HG02678 (cell line): ENCODE measurements around the gene TTLL9.
A peak's percentile ranks its signal among the peaks of the same experiment; 100 is the strongest.
"Not testable (repeated sequence)": the region's sequence is repeated elsewhere in the genome, so short reads cannot be mapped to it uniquely, and the experiment has no call there.

Experiments
- ATAC-seq: cut with Tn5 transposase; IDR thresholded peaks from one replicate; pipeline ENCODE4 v1.9.1; 2021; ENCODE audit warnings: mild to moderate bottlenecking, moderate library complexity; ENCODE audit not compliant: unreplicated experiment

The TTLL9 gene

DNA sequence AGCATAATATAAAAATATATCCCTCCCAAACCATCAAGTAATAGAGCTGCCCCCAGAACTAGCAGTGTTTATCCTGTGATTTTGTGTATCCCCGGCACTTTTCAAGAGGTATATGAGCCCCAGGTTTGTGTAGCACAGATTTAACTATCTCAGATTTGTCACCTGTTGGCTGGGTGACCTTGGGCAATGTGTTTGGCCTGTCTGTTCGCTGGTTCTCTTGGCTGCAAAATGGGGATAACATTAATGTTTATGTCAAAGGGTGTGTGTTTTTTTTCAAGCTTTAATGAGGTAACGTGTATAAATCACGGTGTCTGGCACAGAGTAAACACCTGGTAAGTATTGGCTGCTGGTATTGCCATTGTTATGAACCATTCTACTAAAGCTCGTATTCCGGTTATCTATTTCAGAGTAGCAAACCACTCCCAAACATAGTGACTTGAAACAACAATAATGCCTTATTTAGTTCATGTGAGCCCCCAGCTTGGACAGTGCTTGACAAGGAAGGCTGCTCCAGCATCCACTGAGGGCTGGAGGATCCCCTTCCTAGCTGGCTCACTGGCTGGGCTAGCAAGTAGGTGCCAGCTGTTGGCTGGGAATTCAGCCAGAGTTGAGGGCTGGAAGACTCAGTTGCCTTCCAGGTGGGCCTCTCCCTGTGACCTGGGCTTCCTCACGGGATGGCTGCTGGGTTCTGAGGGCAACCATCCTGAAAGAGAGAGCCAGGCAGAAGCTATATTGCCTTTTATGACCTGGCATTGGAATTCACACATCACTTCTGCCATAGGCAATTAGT lies 45.3 kb downstream of the TTLL9 start:
- ATAC-seq = no peak

DNA sequence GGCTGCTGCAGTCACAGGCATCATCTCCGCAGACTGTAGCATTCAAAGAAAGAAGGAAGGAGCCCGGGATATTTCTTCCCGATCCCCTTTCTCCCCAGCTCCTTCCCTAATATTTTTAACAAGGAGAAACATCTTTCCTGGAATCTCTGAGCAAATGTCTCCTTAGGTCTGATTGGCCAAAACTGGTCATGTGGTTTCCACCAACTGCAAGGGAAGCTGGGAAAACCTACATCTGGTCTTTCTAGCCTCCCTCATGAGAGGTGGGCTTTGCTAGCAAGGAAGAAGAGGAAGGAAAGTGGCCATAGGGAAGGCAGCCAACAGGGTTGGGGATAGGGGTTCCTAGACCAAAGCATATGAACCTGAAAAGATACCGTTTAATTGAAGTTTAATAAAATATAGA lies 46.3 kb downstream of the TTLL9 start:
- ATAC-seq = no peak

DNA sequence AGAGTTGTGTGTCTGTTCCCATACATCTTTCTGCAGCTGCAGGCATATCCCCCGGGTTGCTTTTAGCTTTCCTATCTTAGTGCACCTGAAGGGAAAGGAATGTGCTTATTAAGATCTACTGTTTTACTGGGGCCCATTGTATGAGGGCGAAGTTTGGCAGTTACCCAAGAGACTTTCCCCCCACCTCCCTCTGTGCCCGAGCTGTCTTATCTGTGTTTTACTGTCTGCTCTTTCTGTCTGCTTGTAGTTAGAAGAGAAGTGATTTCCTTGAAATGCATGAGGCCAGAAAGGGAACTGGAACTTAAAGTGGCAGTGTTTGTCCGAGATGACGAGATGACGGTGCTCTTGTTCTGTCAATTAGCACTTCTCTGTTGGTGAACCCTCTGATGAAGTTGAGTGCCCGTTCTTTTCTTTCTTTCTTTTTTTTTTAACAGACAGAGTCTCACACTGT lies 47.6 kb downstream of the TTLL9 start:
- not testable (repeated sequence) for ATAC-seq

DNA sequence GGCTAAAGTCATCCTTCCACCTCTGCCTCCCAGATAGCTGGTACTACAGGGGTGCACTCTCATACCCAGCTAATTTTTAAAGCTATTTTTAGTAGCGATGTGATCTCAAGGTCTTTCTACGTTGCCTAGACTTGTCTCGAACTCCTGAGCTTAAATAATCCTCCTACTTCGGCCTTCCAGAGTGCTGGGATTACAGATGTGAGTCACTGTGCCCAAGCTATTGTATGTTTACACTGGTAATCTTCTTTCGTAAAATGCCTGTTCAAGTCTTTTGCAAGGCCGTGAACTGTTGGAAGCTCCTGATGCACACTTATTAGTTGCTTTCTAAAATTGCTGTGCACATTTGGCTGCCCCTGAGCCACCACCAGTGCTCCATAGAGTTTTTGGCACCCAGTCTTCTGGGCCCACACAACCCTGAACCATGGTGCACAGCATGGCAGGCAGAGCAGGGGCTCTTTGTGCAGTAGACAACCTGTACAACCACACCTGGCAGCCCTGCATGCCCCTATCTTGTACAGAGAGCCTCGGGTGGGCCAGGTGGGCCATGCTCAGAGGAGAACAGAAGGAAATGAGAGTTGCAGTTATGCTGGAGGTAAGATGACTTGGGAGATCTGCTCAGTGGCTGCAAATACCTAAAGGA lies 48.2 kb downstream of the TTLL9 start:
- no peak for ATAC-seq

DNA sequence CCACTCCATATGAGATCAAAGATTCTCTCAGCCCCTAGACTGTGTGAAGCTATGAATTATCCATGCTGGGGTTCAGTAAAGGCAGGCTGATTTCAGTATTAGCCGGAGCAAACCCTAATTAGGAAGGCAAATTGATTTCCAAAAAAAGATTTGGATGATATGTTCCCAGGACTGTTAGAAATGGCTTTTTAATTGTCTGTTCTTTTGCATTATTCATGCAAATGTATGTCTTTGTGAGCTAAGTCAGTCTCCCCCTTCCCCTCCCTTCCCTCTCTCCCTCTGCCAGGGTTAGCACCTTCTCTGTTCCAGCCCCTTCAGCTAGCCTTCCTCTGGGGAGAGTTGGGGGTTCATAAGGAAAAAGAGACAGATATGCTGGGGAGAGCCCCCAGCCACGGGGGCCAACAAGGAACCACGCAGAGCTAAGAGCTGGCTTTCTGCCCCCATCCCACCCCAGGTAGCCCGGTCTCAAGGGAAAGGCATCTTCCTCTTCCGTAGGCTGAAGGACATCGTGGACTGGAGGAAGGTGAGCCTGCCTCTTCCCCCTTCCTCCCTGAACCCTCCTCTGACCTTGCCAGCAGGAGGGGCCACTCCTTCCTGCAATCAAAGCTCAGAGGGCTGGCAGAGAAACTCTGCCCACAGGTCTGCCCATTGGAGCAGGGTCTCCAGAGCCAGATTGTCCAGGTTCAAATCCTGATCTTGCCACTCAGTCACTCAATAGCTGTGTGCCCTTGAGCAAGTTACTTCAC lies 49.1 kb downstream of the TTLL9 start:
- no peak for ATAC-seq

DNA sequence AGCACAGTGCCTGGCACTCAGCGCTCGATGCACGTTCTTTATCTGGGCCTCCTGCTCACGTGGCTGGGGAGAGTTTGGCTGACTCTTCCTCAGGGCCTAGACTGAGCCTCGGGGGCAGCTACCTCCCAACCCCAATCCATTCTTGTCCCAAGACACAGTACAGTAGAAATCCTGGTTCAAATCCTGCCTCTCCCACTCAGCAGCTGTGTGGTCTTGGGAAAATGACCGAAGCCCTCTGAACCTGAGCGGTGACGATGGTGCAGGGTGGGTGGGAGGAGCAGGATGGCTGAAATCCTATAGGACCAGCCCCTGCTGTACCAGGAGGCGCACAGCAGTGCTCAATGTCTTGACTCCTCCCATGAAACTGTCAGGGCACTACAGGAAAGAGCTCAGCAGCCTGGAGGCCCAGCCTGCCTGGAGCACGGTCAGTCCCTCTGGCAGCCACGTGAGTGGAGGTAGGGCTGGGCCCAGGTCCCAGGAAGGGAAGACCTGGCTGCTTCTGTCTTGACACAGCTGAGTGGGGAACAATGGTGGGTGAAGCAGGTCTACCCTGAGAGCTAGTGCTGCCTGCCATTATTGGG lies 49.9 kb downstream of the TTLL9 start:
- no peak for ATAC-seq

DNA sequence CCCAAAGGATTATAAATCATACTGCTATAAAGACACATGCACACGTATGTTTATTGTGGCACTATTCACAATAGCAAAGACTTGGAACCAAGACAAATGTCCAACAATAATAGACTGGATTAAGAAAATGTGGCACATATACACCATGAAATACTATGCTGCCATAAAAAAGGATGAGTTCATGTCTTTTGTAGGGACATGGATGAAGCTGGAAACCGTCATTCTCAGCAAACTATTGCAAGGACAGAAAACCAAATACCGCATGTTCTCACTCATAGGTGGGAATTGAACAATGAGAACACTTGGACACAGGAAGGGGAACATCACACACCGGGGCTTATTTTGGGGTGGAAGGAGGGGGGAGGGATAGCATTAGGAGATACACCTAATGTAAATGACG lies 51.0 kb downstream of the TTLL9 start:
- not testable (repeated sequence) for ATAC-seq

DNA sequence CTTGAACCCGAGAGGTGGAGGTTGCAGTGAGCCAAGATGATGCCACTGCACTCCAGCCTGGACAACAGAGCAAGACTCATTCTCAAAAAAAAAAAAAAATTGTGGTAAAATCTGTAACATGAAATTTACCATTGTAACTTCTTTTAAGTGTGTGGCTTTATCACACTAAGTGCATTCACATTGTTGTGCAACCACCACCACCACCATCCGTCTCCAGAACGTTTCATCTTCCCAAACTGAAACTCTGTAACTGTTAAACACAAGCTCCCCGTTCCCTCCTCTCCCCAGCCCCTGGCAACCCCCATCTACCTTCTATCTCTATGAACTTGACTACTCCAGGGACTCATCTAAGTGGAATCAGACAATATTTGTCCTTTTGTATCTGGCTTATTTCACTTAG lies 51.7 kb downstream of the TTLL9 start:
- ATAC-seq = no peak

DNA sequence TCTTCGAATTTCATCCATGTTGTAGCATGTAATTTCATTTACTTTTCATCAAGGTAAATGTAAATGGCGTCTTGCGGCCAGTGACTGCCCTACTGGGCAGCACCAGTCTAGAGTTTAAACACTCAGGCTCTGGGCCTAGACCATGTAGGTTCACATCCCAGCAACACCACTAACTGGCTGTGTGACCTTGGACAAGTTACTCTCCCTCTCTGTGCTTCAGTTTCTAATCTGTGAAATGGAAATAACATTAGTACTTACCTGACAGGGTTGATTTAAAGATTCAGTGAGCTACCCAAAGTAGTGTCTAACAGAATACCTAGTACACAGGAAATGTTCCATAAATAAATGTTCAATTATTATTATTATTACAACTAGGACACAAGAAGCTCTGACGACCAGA lies 52.2 kb downstream of the TTLL9 start:
- ATAC-seq = no peak

DNA sequence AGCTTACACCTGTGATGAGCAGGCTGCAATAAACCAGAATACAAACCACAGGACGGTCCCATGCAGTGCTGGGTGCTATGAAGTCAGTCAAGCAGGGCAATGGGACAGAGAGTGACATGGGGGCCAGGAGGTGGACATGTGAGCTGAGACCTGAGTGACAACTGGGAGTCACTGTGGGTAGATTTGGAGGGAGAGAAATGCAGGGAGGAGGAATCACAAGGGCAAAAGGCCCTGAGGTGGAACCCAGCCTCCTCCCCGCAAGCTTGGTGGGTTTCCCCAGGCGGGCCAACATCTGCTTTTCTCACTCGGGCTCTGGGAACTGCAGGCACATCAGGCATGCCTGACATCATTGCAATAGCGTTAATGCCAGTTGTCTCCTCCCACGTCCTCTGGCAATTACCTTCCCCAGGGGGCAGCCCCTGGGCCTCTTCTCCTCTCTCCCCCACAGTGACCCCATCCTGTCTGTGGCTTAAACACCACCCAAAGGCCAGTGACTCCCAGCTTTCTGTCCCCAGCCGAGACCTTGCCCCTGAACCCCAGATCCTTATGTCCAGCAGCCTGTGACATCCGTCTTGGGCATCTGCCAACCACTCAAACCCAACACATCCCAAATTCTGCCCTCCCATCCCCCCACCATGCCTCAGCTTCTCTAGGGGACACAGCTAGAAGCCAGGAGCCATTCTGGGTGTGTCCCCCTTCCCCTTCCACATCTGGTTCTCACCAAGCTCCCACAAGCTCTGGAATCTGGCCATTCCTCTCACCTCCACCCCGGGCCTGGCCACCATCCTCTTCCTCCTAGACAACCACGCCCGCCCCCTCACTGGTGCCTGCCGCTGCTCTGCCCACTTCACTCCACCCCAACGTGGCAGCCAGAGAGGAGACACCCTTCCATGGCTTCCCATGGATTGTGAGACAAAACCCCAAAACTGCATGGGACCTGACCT lies 53.2 kb downstream of the TTLL9 start:
- peak; percentile 79 for ATAC-seq

DNA sequence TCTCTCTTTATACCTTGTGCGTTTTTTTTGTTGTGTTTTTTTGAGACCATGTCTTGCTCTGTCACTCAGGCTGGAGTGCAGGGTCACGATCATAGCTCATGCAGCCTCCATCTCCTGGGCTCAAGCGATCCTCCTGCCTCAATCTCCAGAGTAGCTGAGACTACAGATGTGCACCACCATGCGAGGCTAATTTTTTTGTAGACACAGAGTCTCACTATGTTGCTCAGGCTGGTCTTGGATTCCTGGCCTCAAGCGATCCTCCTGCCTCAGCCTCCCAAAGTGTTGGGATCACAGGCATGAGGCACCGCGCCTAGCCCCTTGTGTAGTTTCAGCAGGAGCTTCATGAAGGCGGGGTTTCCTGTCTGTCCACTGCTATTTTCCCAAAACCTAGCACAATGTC lies 54.1 kb downstream of the TTLL9 start:
- ATAC-seq = no peak

DNA sequence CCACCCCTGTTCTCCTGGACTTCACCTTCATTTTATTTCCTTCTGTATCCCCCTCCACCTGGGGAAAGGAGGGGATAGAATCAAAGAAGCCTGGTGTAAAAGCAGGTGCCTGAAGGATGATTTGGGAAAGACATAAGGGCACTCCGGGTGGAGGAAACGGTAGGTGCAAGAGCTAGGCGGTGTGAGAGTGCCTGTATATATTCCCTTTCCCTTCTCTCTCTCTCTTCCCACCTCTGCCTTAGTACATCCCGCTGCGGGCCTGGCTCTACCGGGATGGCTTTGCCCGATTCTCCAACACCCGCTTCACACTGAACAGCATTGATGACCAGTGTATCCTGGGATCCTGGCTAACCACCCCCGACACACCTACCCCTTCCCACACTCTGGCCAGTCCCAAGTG lies 55.2 kb downstream of the TTLL9 start:
- ATAC-seq = no peak

DNA sequence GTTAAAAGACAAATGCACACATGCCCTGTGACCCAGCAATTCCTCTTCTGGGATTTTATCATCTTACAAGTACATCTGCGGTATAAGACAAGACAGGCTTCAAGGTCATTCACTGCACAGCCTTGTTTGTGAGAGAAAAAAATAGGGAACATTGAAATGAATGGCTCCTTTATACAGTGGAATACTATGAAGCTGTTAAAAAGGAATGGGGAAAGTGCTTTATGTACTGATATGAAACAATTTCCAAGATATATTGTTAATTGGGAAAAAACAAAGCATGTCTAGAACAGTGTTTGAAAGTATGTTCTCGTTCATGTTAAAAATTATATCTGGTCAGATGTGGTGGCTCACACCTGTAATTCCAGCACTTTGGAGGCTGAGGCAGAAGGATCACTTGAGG lies 56.1 kb downstream of the TTLL9 start:
- ATAC-seq = no peak

DNA sequence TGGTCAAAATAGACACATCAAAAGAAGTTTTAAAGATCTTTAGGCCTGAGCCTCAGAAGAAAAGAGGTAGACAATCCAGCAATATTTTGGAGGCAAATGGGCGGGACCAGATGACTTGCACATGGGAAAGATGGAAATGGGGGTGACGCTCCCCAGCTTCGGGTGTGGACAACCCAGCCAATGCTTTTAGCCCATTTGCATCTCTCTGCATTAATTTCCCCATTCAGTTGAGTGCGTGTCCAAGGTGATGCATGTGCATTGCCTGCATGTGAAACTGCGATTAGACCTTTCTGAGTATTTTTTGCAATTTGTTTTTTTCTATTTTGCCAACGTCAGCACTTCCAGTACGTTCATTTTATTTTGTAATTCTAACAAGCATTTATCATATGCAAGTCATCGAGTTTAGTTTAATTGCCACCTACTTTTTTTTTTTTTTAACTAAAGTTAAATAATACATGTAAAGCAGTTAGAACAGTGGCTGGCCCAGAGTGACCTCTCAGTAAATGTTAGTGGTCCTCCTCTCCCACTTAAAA lies 57.3 kb downstream of the TTLL9 start:
- no peak for ATAC-seq

DNA sequence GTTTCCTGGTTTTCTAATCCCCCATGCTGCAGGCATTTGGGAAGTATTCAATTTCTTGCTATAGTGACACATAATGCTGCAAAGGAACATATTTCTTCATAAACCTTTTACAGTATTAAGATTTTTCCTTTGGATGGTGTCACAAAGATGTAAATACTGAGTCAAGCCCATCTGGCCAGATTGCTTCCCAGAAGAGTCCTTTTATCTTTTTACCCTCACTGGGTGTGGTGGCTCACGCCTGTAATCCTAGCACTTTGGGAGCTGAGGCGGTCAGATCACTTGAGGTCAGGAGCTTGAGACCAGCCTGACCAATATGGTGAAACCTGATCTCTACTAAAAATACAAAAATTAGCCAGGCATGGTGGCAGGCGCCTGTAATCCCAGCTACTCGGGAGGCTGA lies 59.2 kb downstream of the TTLL9 start:
- not testable (repeated sequence) for ATAC-seq

DNA sequence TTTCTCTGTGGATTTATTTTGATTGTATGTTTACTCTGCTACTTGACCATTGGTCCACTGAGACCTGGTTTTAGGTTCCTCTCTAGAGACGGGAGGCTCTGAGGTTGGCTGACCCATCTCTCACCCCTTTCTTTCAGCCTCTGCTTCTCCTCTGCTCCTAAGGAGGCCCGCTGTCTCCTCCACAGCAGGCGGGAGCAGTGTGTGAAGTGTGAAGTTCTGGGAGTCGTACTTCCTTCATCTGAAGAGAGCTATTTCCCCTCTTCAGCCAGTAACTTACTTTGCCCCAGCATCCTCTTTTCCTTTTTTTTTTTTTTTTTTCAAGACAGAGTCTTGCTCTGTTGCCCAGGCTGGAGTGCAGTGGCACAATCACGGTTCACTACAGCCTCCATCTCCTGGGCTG lies 60.3 kb downstream of the TTLL9 start:
- ATAC-seq = no peak

DNA sequence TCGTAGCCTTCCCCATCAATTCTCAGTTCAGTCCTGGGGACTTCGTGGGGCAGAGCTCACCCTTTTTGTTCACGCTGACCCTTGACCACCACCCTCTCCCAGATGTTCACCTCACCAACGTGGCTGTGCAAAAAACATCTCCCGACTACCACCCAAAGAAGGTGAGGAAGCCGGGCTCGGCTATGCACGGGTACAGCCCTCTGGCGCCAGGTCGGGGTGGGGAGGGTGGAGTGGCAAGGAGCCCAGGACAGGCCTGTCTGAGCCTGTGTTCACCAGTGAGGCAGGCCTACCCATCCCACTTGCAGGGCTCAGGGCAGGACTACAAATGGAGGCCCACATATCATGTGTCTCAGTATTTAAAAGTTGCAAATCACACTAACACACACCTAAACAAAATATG lies 63.3 kb downstream of the TTLL9 start:
- ATAC-seq = no peak

DNA sequence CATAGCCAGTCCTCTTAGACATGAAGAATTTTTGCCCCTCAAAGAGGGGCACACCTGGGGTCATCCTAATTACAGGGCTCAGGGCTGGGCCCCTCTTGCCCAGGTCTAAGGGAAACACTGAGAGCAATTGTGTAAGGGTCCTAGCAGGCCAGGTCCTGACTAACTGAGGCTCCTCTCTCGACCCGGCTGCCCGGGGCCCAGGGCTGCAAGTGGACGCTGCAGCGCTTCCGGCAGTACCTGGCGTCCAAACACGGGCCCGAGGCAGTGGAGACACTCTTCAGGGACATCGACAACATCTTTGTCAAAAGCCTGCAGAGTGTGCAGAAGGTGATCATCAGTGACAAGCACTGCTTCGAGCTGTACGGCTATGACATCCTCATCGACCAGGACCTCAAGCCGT lies 64.1 kb downstream of the TTLL9 start:
- no peak for ATAC-seq

DNA sequence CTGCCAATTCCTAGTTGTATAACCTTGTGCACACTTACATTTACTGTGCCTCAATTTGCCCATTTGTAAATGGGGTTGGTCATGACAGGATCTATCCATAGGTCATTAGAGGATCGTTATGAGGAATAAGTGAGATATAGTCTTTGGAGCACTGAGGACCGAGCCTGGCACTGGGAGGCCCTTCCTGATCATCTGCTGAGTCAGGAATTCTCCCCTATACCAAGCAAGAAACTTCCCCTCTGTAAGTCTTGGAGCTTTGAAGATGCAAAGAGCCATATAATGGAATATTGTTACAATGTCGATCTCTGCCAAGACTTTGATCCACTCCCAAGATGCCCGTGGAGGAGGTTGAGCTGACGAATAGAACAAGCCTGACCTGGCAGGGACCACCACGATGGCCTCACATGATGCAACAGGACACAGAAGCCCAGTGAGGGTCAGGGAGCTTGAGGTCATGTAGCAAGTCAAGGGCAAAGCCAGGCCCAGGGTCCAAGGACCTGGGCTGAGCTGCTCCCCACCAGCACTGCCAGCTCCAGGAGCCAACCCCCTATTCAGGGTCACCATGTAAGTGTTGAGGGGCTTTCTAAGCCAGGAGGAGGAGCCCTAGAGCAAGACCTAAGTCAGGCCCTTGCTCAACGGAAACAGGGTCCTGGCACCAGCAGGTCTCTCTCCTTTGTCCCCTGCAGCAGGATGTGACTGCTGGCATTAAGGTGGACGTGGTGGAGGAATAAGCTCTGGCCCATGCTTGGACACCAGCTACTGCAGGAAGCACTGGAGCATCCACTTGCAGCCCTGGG lies 64.7 kb downstream of the TTLL9 start:
- ATAC-seq = no peak
